Heart right ventricle (tissue), 16 donors: ENCODE measurements around the gene EIF4ENIF1. TPM values are rescaled to one million over a fixed set of nuclear protein-coding genes. Genes with fewer than 3 reads are reported as not detected.
"Not testable (repeated sequence)": the region's sequence is repeated elsewhere in the genome, so short reads cannot be mapped to it uniquely, and the experiment has no call there.

Source experiments
- ATAC-seq, 8 donors: fragments of 200-7000 bp; cut with Tn5 transposase; one replicate each; pipeline ENCODE4 v1.9.1; 2020; ENCODE audit warnings: mild to moderate bottlenecking in 8 of 8, moderate library complexity in 8 of 8, moderate number of reproducible peaks in 1 of 8
- DNase-seq, 2 donors: peaks; one replicate each; pipeline ENCODE4 v3.0.0-alpha.2; 2020
- H3K27ac ChIP-seq, 10 donors: fragments of 200-600 bp; sonication (generic) in 2 of 10; one replicate each; pipeline versions ENCODE4 v1.5.0 to v1.8.0; 2020 to 2022; ENCODE audit warnings: mild to moderate bottlenecking in 3 of 10
- H3K27me3 ChIP-seq, 7 donors: fragments of 200-600 bp; one replicate each; pipeline ENCODE4 v1.8.0; 2021 to 2022; ENCODE audit warnings: mild to moderate bottlenecking in 2 of 7
- H3K36me3 ChIP-seq, 9 donors: fragments of 200-600 bp; sonication (generic) in 1 of 9; one replicate each; pipeline versions ENCODE4 v1.5.0 to v1.8.0; 2020 to 2022; ENCODE audit warnings: mild to moderate bottlenecking in 2 of 9
- H3K4me1 ChIP-seq, 9 donors: fragments of 200-600 bp; sonication (generic) in 1 of 9; one replicate each; pipeline versions ENCODE4 v1.5.0 to v1.8.0; 2020 to 2022; ENCODE audit warnings: mild to moderate bottlenecking in 4 of 9
- H3K4me3 ChIP-seq, 10 donors: fragments of 200-600 bp; sonication (generic) in 2 of 10; one replicate each; pipeline versions ENCODE4 v1.5.0 to v1.8.0; 2020 to 2022; ENCODE audit warnings: mild to moderate bottlenecking in 7 of 10, moderate library complexity in 2 of 10
- H3K9me3 ChIP-seq, 11 donors: fragments of 200-600 bp in 10 of 11; sonication (generic) in 2 of 11; one replicate each; pipeline versions ENCODE4 v1.5.0 to v1.8.0; 2013 to 2022; ENCODE audit warnings: mild to moderate bottlenecking in 2 of 11, control low read depth in 1 of 11, moderate library complexity in 1 of 11
- WGBS, 2 donors: extraction: QIAGEN DNeasy Blood & Tissue Kit; methylation state at CpG; one replicate each; pipeline ENCODE4 v1.1.7; 2013; ENCODE audit warnings: inconsistent platforms in 1 of 2; 5-methylcytosine and 5-hydroxymethylcytosine counted together
- intact Hi-C, 10 donors: fragments of 100-400 bp; cut with DNase I; formaldehyde crosslinking; loops; one replicate each; pipeline versions ENCODE4 v1.11.1 to v1.14.2; 2022
- polyA plus RNA-seq, 2 donors: library from polyadenylated mRNA; stranded (reverse); fragments of 200-250 nt; gene quantifications; one replicate each; pipeline ENCODE4 v1.2.3, GENCODE V29; 2013
- total RNA-seq, 10 donors: library from RNA; stranded (reverse); fragmentation: NEBNext Ultra II Directional in 3 of 10; extraction: Animal tissue kit (Norgen Biotek cat#: 25700) in 3 of 10; gene quantifications; one replicate each; pipeline versions ENCODE4 v1.2.1 to v1.2.4, GENCODE V29; 2021 to 2023
- TF ChIP-seq, protein P1 (sequence below), 9 donors: fragments of 200-600 bp; sonication (generic) in 2 of 9; IDR thresholded peaks; one replicate each; pipeline versions ENCODE4 v1.5.0 to v1.8.0; 2021 to 2022; ENCODE audit warnings: antibody characterized with exemption in 9 of 9, mild to moderate bottlenecking in 5 of 9, moderate library complexity in 1 of 9
- donor health status: Arrhythmogenic right ventricular cardiomyopathy.
- donor health status: ischemic (EF 13 %, LVEDD 7.1; RV severe dilation, severe dysfunction).
- donor health status: healthy with polysubstance abuse.
- donor health status: DM: no; HTN: yes; CAD: no.
- donor health status: DM: no; HTN: no; CAD: no.
- donor health status: ischemic (EF 25% LVEDD 6.9; RV normal size, moderate dysfunction).
- donor health status: ischemic (EF 25% LVEDD 5.7; RV mildly dilated, moderate dysfunction).
- donor health status: healthy.
- donor health status: DM: yes; HTN: yes; CAD: no.
- donor health status: Ischemic cardiomyopathy.
- donor health status: ischemic (EF 35%, LVEDD 5.7; RV mildly dilated, moderate dysfunction).
- donor health status: nonischemic (EF 11% LVEDD 7.7; RV severe dilation, severe dysfunction).
- donor health status: DM: yes; HTN: yes; CAD: no.
- donor health status: PGD.
- donor health status: ischemic (EF 29% LVEDD 5.4; RV normal size, mild dysfunction).
- donor health status: nonischemic (EF 23%, LVEDD 6.1; RV moderate dilation, normal function).

Gene EIF4ENIF1
- total and polyA plus RNA-seq, 12 donors = 9.0 to 31.9 (median 22.5) TPM

DNA sequence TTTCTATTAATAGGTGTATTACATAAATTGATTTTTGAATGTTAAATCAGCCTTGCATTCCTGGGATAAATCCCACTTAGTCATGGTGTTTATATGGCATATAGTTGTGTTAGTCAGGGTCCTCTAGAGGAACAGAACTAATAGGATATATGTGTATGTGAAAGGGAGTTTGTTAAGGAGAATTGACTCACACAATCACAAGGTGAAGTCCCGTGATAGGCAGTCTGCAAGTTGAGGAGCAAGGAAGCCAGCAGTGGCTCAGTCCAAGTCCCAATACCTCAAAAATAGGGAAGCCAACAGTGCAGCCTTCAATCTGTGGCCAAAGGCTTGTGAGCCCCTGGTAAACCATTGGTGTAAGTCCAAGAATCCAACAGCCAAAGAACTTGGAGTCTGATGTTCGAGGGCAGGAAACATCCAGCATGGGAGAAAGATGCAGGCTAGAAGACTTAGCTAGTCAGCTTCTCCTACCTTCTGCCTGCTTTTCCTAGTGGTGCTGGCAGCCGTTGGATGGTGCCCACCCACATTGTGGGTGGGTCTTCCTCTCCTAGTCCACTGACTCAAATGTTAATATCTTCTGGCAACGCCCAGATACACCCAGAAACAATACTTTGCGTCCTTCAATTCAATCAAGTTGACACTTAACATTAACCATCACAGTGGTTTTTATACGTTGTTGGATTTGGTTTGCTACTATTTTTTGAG, 19.6 kb upstream of the EIF4ENIF1 start:
- Histone ChIP-seq H3K36me3 (peaks cover 0 to 38% (median 0%) of the 10 kb centered on the region in 9 donors), H3K27ac (no peak overlapping the region), H3K4me3 (no peak overlapping the region), H3K9me3 (peaks cover 0 to 14% (median 0%) of the 10 kb centered on the region in 11 donors), H3K4me1 (no peaks in the 10 kb centered on the region), H3K27me3 (no peaks in the 10 kb centered on the region)
- TF ChIP-seq, protein P1, sequence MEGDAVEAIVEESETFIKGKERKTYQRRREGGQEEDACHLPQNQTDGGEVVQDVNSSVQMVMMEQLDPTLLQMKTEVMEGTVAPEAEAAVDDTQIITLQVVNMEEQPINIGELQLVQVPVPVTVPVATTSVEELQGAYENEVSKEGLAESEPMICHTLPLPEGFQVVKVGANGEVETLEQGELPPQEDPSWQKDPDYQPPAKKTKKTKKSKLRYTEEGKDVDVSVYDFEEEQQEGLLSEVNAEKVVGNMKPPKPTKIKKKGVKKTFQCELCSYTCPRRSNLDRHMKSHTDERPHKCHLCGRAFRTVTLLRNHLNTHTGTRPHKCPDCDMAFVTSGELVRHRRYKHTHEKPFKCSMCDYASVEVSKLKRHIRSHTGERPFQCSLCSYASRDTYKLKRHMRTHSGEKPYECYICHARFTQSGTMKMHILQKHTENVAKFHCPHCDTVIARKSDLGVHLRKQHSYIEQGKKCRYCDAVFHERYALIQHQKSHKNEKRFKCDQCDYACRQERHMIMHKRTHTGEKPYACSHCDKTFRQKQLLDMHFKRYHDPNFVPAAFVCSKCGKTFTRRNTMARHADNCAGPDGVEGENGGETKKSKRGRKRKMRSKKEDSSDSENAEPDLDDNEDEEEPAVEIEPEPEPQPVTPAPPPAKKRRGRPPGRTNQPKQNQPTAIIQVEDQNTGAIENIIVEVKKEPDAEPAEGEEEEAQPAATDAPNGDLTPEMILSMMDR (IDR thresholded peaks at IDR 0.05) = no peak
- intact Hi-C loops = no loop called here
- DNase-seq (no peak), ATAC-seq (no peak)
- WGBS, 2 donors = 84 to 85% methylated on average over 6 of the region's 6 CpGs

DNA sequence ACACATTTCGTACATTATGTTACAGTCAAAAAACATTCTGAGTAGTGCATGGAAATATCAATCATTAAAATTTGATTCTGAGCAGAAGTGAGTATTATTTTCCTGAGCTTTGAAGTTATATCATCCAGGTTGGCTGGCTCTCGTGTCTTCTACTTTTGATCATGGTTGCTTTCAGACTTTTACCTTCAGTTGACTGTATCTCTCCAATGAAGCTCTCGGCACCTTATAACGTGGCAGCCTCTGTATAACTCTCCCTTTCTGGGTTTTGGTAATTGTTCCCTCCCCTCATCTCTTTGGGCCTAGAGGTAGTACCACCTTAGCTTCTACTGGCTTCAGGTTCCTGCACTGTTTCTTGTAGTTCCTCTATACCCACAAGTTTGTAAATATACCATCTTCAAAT, 18.9 kb upstream of the EIF4ENIF1 start:
- Histone ChIP-seq H3K36me3 (peaks cover 0 to 33% (median 0%) of the 10 kb centered on the region in 9 donors), H3K4me1 (no peaks in the 10 kb centered on the region), H3K27ac (no peak overlapping the region), H3K4me3 (no peak overlapping the region), H3K9me3 (peaks cover 0 to 14% (median 0%) of the 10 kb centered on the region in 11 donors), H3K27me3 (no peaks in the 10 kb centered on the region)
- TF ChIP-seq, protein P1 (IDR thresholded peaks at IDR 0.05) = no peak
- DNase-seq = no peak
- WGBS, 2 donors = 95 to 97% methylated on average over 4 of the region's 4 CpGs
- intact Hi-C loops = no loop called here
- ATAC-seq = no peak

DNA sequence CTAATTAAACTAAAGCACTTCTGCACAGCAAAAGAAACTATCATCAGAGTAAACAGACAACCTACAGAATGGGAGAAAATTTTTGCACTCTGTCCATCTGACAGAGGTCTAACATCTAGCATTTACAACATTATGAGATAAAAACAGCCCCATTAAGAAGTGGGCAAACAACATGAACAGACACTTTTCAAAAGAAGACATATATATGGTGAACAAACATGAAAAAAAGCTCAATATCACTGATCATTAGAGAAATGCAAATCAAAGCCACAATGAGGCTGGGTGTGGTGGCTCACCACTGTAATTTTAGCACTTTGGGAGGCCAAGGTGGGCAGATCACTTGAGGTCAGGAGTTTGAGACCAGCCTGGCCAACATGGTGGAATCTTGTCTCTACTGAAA, 17.9 kb upstream of the EIF4ENIF1 start:
- DNase-seq, ATAC-seq, intact Hi-C loops, H3K4me1 ChIP-seq, H3K27me3 ChIP-seq, H3K27ac ChIP-seq, H3K4me3 ChIP-seq: not testable (repeated sequence)
- H3K9me3 ChIP-seq = peaks cover 0 to 14% (median 0%) of the 10 kb centered on the region in 11 donors
- peaks cover 0 to 26% (median 0%) of the 10 kb centered on the region in 9 donors for H3K36me3 ChIP-seq

DNA sequence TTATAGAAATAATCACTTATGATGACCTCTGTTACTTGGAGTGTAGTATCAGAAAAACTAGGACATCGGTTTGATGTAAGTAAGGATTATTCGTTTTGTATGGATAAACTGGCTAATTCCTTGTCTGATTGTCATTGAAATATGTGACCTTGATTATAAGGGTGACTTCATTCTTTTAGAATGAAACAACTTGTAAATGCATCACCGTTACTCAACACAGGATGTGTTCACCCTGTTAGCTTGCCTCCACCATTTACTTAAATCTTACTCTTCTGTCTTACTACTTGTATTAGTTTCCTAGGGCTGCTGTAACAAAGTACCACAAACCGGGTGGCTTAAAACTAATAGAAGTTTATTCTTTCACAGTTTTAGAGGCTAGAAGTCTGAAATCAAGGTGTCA, 14.6 kb upstream of the EIF4ENIF1 start:
- 86 to 90% methylated on average over 4 of the region's 4 CpGs for WGBS, 2 donors
- peaks cover 0 to 14% (median 0%) of the 10 kb centered on the region in 11 donors for H3K9me3 ChIP-seq
- no peak overlapping the region for H3K4me3 ChIP-seq
- H3K27me3 ChIP-seq = no peaks in the 10 kb centered on the region
- no peak for ATAC-seq
- TF ChIP-seq, protein P1 (IDR thresholded peaks at IDR 0.05) = no peak
- no peak for DNase-seq
- H3K4me1 ChIP-seq = no peaks in the 10 kb centered on the region
- intact Hi-C loops = no loop called here
- no peak overlapping the region for H3K27ac ChIP-seq
- H3K36me3 ChIP-seq = peaks cover 0 to 18% (median 0%) of the 10 kb centered on the region in 9 donors
